ENCODE results near the gene EFHD2.
"Not testable (repeated sequence)": the region's sequence is repeated elsewhere in the genome, so short reads cannot be mapped to it uniquely, and the experiment has no call there.

EFHD2 gene

GRCh38 chr1:15388201-15388880 lies 21.3 kb upstream of the EFHD2 start:
- no peak for DNase-seq (ENCODE audit: low read depth)

GRCh38 chr1:15389828-15390227 lies 19.9 kb upstream of the EFHD2 start:
- not testable (repeated sequence) for DNase-seq (ENCODE audit: low read depth)

GRCh38 chr1:15390667-15391066 lies 19.0 kb upstream of the EFHD2 start:
- DNase-seq (ENCODE audit: low read depth) = no peak

GRCh38 chr1:15391366-15391765 lies 18.3 kb upstream of the EFHD2 start:
- DNase-seq (ENCODE audit: low read depth) = no peak

- no peak for DNase-seq (ENCODE audit: low read depth)
Measured at GRCh38 chr1:15393475-15394257, 16.0 kb upstream of the EFHD2 start.

GRCh38 chr1:15394258-15394690 lies 15.4 kb upstream of the EFHD2 start:
- no peak for DNase-seq (ENCODE audit: low read depth)

GRCh38 chr1:15397236-15397635 lies 12.5 kb upstream of the EFHD2 start:
- no peak for DNase-seq (ENCODE audit: low read depth)

GRCh38 chr1:15399710-15400109 lies 10.0 kb upstream of the EFHD2 start:
- no peak for DNase-seq (ENCODE audit: low read depth)

- no peak for DNase-seq (ENCODE audit: low read depth)
Measured at GRCh38 chr1:15400627-15401026, 9.1 kb upstream of the EFHD2 start.

- DNase-seq (ENCODE audit: low read depth) = no peak
Measured at GRCh38 chr1:15401391-15402055, 8.2 kb upstream of the EFHD2 start.

GRCh38 chr1:15402809-15403450 lies 6.8 kb upstream of the EFHD2 start:
- no peak for DNase-seq (ENCODE audit: low read depth)

GRCh38 chr1:15403962-15404580 lies 5.6 kb upstream of the EFHD2 start:
- DNase-seq (ENCODE audit: low read depth) = no peak

- DNase-seq (ENCODE audit: low read depth) = no peak
Measured at GRCh38 chr1:15405106-15405850, 4.4 kb upstream of the EFHD2 start.

GRCh38 chr1:15406614-15407559 lies 2.8 kb upstream of the EFHD2 start:
- no peak for DNase-seq (ENCODE audit: low read depth)

GRCh38 chr1:15407580-15407979 lies 2.1 kb upstream of the EFHD2 start:
- DNase-seq (ENCODE audit: low read depth) = no peak

- DNase-seq (ENCODE audit: low read depth) = no peak
Measured at GRCh38 chr1:15408890-15409387, 749 bp upstream of the EFHD2 start.

GRCh38 chr1:15410223-15410883 lies 665 bp downstream of the EFHD2 start:
- DNase-seq (ENCODE audit: low read depth) = no peak

- DNase-seq (ENCODE audit: low read depth) = no peak
Measured at GRCh38 chr1:15410884-15411245, 1.2 kb downstream of the EFHD2 start.

- no peak for DNase-seq (ENCODE audit: low read depth)
Measured at GRCh38 chr1:15411593-15412137, 2.0 kb downstream of the EFHD2 start.

Measured in stimulated activated CD8-positive, alpha-beta memory T cell treated with anti-CD3 and anti-CD28 coated beads, Interleukin-15, amount 100 ng/mL, for 24 hours (primary cell).